ENCODE data around the gene SKP1. TPM values are rescaled to one million over a fixed set of nuclear protein-coding genes. Genes with fewer than 3 reads are reported as not detected.

The SKP1 gene
- polyA plus RNA-seq, 1 of the 3 experiments (the other 2 are of a cell fraction), result 407 TPM

GRCh38 chr5:134149571-134150303 lies 27.0 kb downstream of the SKP1 start:
- Histone ChIP-seq H3K27me3 (ENCODE audit: insufficient read depth) (no peaks in the 10 kb centered on the region), H3K27ac (ENCODE audit: low read depth in 2 of 2, low read length in 1 of 2) (no peak overlapping the region; a peak in 1 of 4 replicates), H3K9me2 (no peaks in the 10 kb centered on the region), H3K36me3 (replicated peaks in 1 of 2; ENCODE audit: control insufficient read depth in 1 of 2, insufficient read depth in 2 of 2, low read length in 1 of 2) (peaks cover 69 to 84% of the 10 kb centered on the region in 2 experiments), H2AFZ (ENCODE audit: low read depth) (no peak overlapping the region), H3K4me1 (ENCODE audit: control insufficient read depth in 1 of 2, insufficient read depth in 2 of 2, low read depth in 1 of 2, low read length in 1 of 2) (no peaks in the 10 kb centered on the region; a peak in 1 of 4 replicates), H3F3A (replicated peaks; ENCODE audit: insufficient read depth) (peaks cover 14% of the 10 kb centered on the region), H3K79me2 (ENCODE audit: insufficient read depth) (peaks cover 78% of the 10 kb centered on the region), H4K20me1 (ENCODE audit: insufficient read depth) (peaks cover 35% of the 10 kb centered on the region), H3K4me3 (ENCODE audit: low read depth in 2 of 2, low read length in 1 of 2) (no peak overlapping the region), H3K4me2 (no peak overlapping the region), H3K9ac (no peak overlapping the region), H3K9me3 (no peaks in the 10 kb centered on the region)
- whole genome bisulfite sequencing (ENCODE audit: low lambda C conversion rate), result 84% methylated on average over 2 of the region's 4 CpGs
- ChIA-PET POLR2A (interaction anchor here (1.4 kb wide), 1 partner anchor 9 kb away, joined by 3 read pairs; no protein-coding TSS in a partner anchor), CTCF (interaction anchor here (1.1 to 18.5 kb wide), 5 partner anchors 11 to 140 kb away, joined by 3 to 673 read pairs (median 8); no protein-coding TSS in a partner anchor)
- TF ChIP-seq IRF3 (IDR thresholded peaks at IDR 0.05; ENCODE audit: low read depth, low read length) (no peak), REST (IDR thresholded peaks at IDR 0.05; ENCODE audit: low read depth, low read length) (no peak), MEF2A (IDR thresholded peaks at IDR 0.05; ENCODE audit: borderline replicate concordance, low read depth) (no peak), RXRA (IDR thresholded peaks at IDR 0.05; ENCODE audit: borderline replicate concordance, low read depth) (no peak), EP300 (IDR thresholded peaks at IDR 0.05; ENCODE audit: borderline replicate concordance in 1 of 2, low read depth in 1 of 2, low read length in 1 of 2) (no peak), RFX5 (IDR thresholded peaks at IDR 0.05; ENCODE audit: low read length) (no peak), SMC3 (IDR thresholded peaks at IDR 0.05; ENCODE audit: low read depth, low read length) (no peak), EZH2phosphoT487 (IDR thresholded peaks at IDR 0.05; ENCODE audit: borderline replicate concordance, low read depth) (no peak), TCF12 (IDR thresholded peaks at IDR 0.05) (no peak), GATA2 (CRISPR knock-in tag; IDR thresholded peaks at IDR 0.05) (no peak), NFIC (IDR thresholded peaks at IDR 0.05; ENCODE audit: borderline replicate concordance) (no peak), NRF1 (IDR thresholded peaks at IDR 0.05; ENCODE audit: low read depth, low read length) (no peak), RAD21 (IDR thresholded peaks at IDR 0.05; ENCODE audit: low read length) (no peak)
- no peak for DNase-seq
